Smooth muscle cell (in vitro differentiated cells): ENCODE data around the gene HMGCR. TPM values are rescaled to one million over a fixed set of nuclear protein-coding genes. Genes with fewer than 3 reads are reported as not detected.
A peak's percentile ranks its signal among the peaks of the same experiment; 100 is the strongest.
"Not testable (repeated sequence)": the region's sequence is repeated elsewhere in the genome, so short reads cannot be mapped to it uniquely, and the experiment has no call there.

ENCODE experiments used
- DNase-seq: peaks from one replicate; lab custom pipeline; 2025; ENCODE audit not compliant: unreplicated experiment; lab: John Stamatoyannopoulos, UW
- H2AFZ ChIP-seq: fragments of 200-600 bp; sonication (generic); 2 replicates; pipeline ENCODE4 v1.6.0; 2016; ENCODE audit warnings: antibody characterized with exemption, low read depth, mild to moderate bottlenecking
- H3F3A ChIP-seq: fragments of 200-600 bp; sonication (generic); 2 replicates; pipeline ENCODE4 v1.6.0; 2017; ENCODE audit warnings: antibody characterized with exemption, low read depth
- H3K27ac ChIP-seq: fragments of 200-600 bp; sonication (generic); 2 replicates; pipeline ENCODE4 v1.5.1; 2016; ENCODE audit warnings: low read depth, mild to moderate bottlenecking
- H3K27me3 ChIP-seq: fragments of 200-600 bp; sonication (generic); 2 replicates; pipeline ENCODE4 v1.6.1; 2016; ENCODE audit warnings: low read depth, mild to moderate bottlenecking
- H3K36me3 ChIP-seq: fragments of 200-600 bp; sonication (generic); 2 replicates; pipeline ENCODE4 v1.5.1; 2016; ENCODE audit warnings: low read depth
- H3K4me1 ChIP-seq: fragments of 200-600 bp; sonication (generic); 2 replicates; pipeline ENCODE4 v1.5.1; 2016; ENCODE audit warnings: low read depth
- H3K4me2 ChIP-seq: fragments of 200-600 bp; sonication (generic); 2 replicates; pipeline ENCODE4 v1.6.0; 2016; ENCODE audit warnings: mild to moderate bottlenecking
- H3K4me3 ChIP-seq: fragments of 200-600 bp; sonication (generic); 2 replicates; pipeline ENCODE4 v1.5.1; 2016; ENCODE audit warnings: mild to moderate bottlenecking
- H3K79me2 ChIP-seq: fragments of 200-600 bp; sonication (generic); 2 replicates; pipeline ENCODE4 v1.6.0; 2016; ENCODE audit warnings: low read depth, mild to moderate bottlenecking
- H3K9ac ChIP-seq: fragments of 200-600 bp; sonication (generic); 2 replicates; pipeline ENCODE4 v1.6.0; 2016; ENCODE audit warnings: low read depth
- H3K9me3 ChIP-seq: fragments of 200-600 bp; sonication (generic); replicated peaks from 2 replicates; pipeline ENCODE4 v1.5.1; 2016; ENCODE audit warnings: low read depth
- H4K20me1 ChIP-seq: fragments of 200-600 bp; sonication (generic); 2 replicates; pipeline ENCODE4 v1.6.0; 2016; ENCODE audit warnings: low read depth
- WGBS: methylation state at CpG from one replicate; pipeline ENCODE4 v1.1.7; 2016; ENCODE audit warnings: low lambda C conversion rate; 5-methylcytosine and 5-hydroxymethylcytosine counted together
- polyA plus RNA-seq: library from polyadenylated mRNA; unstranded; fragments of >200 nt; fragmentation: Nextera tagmentation; extraction: Ambion mirVana; gene quantifications from 2 replicates; pipeline ENCODE4 v1.2.1, GENCODE V29; 2016
- total RNA-seq: library from RNA; depleted of rRNA; stranded (reverse); fragments of >200 nt; gene quantifications from 2 replicates; pipeline ENCODE4 v1.2.3, GENCODE V29; 2014
- TF ChIP-seq, protein P1 (sequence below): fragments of 200-600 bp; sonication (generic); IDR thresholded peaks from 2 replicates; pipeline ENCODE4 v1.5.1; 2017; ENCODE audit warnings: borderline replicate concordance, mild to moderate bottlenecking, antibody characterized with exemption; ENCODE audit not compliant: insufficient read depth, poor library complexity, severe bottlenecking

The HMGCR gene
- total RNA-seq (160 and 185 TPM in 2 replicates), polyA plus RNA-seq (43.6 and 72.3 TPM in 2 replicates)

GRCh38 chr5:75336615-75337336, at the start of gene HMGCR:
Gene HMGCR, plus strand, starts transcription at chr5:75337220. Its CDS starts 5,386 bp downstream, at chr5:75342606.
- no peaks in the 10 kb centered on the region for H3K9me3 ChIP-seq
- peak; percentile 88 for DNase-seq
- H3K9ac ChIP-seq: peak within 1 kb of the TSS; percentile 97
- TF ChIP-seq, protein P1, sequence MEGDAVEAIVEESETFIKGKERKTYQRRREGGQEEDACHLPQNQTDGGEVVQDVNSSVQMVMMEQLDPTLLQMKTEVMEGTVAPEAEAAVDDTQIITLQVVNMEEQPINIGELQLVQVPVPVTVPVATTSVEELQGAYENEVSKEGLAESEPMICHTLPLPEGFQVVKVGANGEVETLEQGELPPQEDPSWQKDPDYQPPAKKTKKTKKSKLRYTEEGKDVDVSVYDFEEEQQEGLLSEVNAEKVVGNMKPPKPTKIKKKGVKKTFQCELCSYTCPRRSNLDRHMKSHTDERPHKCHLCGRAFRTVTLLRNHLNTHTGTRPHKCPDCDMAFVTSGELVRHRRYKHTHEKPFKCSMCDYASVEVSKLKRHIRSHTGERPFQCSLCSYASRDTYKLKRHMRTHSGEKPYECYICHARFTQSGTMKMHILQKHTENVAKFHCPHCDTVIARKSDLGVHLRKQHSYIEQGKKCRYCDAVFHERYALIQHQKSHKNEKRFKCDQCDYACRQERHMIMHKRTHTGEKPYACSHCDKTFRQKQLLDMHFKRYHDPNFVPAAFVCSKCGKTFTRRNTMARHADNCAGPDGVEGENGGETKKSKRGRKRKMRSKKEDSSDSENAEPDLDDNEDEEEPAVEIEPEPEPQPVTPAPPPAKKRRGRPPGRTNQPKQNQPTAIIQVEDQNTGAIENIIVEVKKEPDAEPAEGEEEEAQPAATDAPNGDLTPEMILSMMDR: peak; percentile 13
- peak within 1 kb of the TSS; percentile 93 for H3K4me3 ChIP-seq
- peak within 1 kb of the TSS; percentile 72 for H2AFZ ChIP-seq
- H3K4me2 ChIP-seq: peak within 1 kb of the TSS; percentile 92
- no peaks in the 10 kb centered on the region for H3K36me3 ChIP-seq
- H3K79me2 ChIP-seq: peaks cover 46% of the 10 kb centered on the region
- no peaks in the 10 kb centered on the region for H3K27me3 ChIP-seq
- H3F3A ChIP-seq: peaks cover 3% of the 10 kb centered on the region
- peaks cover 29% of the 10 kb centered on the region for H3K4me1 ChIP-seq
- 2% methylated on average over 55 of the region's 56 CpGs for WGBS
- peak within 1 kb of the TSS; percentile 96 for H3K27ac ChIP-seq
- H4K20me1 ChIP-seq: peaks cover 44% of the 10 kb centered on the region

GRCh38 chr5:75291844-75292243, 45.2 kb upstream of the HMGCR start:
- H3F3A ChIP-seq, DNase-seq, H3K36me3 ChIP-seq, H4K20me1 ChIP-seq, H3K9ac ChIP-seq, H2AFZ ChIP-seq, H3K79me2 ChIP-seq, H3K4me3 ChIP-seq, H3K27ac ChIP-seq, H3K4me1 ChIP-seq, H3K27me3 ChIP-seq, H3K4me2 ChIP-seq, H3K9me3 ChIP-seq: not testable (repeated sequence)
- 85% methylated on average over 3 of the region's 3 CpGs for WGBS

DNA sequence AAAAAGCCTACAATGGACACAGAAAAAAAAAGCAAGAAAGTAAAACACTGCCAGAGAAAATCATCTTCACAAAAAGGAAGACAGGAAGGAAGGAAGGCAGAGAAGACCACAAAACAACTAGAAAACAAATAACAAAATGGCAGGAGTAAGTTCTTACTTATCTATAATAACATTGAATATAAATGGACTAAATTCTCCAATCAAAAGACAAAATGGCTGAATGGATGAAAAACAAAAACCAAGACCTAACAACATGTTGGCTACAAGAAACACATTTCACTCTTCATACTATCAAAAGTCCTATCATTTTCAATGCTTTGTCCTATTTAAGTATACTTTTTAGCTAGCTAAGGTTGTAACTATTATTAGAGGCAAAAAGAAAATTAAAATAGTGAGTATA, 36.9 kb upstream of the HMGCR start:
- no peaks in the 10 kb centered on the region for H3K27me3 ChIP-seq
- no peak overlapping the region for H3K4me2 ChIP-seq
- no peaks in the 10 kb centered on the region for H4K20me1 ChIP-seq
- no peak overlapping the region for H3K27ac ChIP-seq
- DNase-seq: no peak
- peaks cover 2% of the 10 kb centered on the region for H3K9me3 ChIP-seq
- no peak overlapping the region for H2AFZ ChIP-seq
- H3K4me1 ChIP-seq: no peaks in the 10 kb centered on the region
- H3K4me3 ChIP-seq: no peak overlapping the region
- TF ChIP-seq, protein P1: no peak
- no peaks in the 10 kb centered on the region for H3K79me2 ChIP-seq
- no peaks in the 10 kb centered on the region for H3K36me3 ChIP-seq
- H3K9ac ChIP-seq: no peak overlapping the region
- H3F3A ChIP-seq: no peaks in the 10 kb centered on the region

- Histone ChIP-seq H3K79me2 (no peaks in the 10 kb centered on the region), H2AFZ (no peak overlapping the region), H3K27ac (no peak overlapping the region), H4K20me1 (no peaks in the 10 kb centered on the region), H3K27me3 (no peaks in the 10 kb centered on the region), H3K4me2 (no peak overlapping the region), H3K9me3 (no peaks in the 10 kb centered on the region), H3K9ac (no peak overlapping the region), H3F3A (no peaks in the 10 kb centered on the region), H3K36me3 (no peaks in the 10 kb centered on the region), H3K4me3 (no peak overlapping the region), H3K4me1 (no peaks in the 10 kb centered on the region)
- TF ChIP-seq, protein P1: no peak
- 94% methylated on average over 4 of the region's 4 CpGs for WGBS
- no peak for DNase-seq
Measured at GRCh38 chr5:75303419-75303818, 33.6 kb upstream of the HMGCR start.

- H3K27ac ChIP-seq, H4K20me1 ChIP-seq, H3K9me3 ChIP-seq, DNase-seq, H3K4me3 ChIP-seq, H3F3A ChIP-seq, H3K4me2 ChIP-seq, H3K27me3 ChIP-seq, H3K4me1 ChIP-seq, H2AFZ ChIP-seq, H3K79me2 ChIP-seq, H3K9ac ChIP-seq, H3K36me3 ChIP-seq: not testable (repeated sequence)
- 82% methylated on average over 11 of the region's 11 CpGs for WGBS
Measured at GRCh38 chr5:75304486-75304885, 32.5 kb upstream of the HMGCR start.
